Aorta (tissue), 5 donors: ENCODE results near the gene ZNF443. TPM values are rescaled to one million over a fixed set of nuclear protein-coding genes. Genes with fewer than 3 reads are reported as not detected.
A peak's percentile ranks its signal among the peaks of the same experiment; 100 is the strongest.
"Not testable (repeated sequence)": the region's sequence is repeated elsewhere in the genome, so short reads cannot be mapped to it uniquely, and the experiment has no call there.

ENCODE experiments used
- ATAC-seq: fragments of 200-7000 bp; cut with Tn5 transposase; one replicate; pipeline ENCODE4 v1.9.1; 2022; ENCODE audit warnings: moderate library complexity; ENCODE audit not compliant: low FRiP score
- DNase-seq, 2 donors: peaks; one replicate each; pipeline ENCODE4 v3.0.0-alpha.2; 2020
- H3K27ac ChIP-seq, 2 donors: one replicate each; pipeline ENCODE4 v1.5.1; 2013; ENCODE audit warnings: low read length in 2 of 2, mild to moderate bottlenecking in 2 of 2, moderate library complexity in 2 of 2, control low read depth in 1 of 2, inconsistent platforms in 1 of 2, low read depth in 1 of 2
- H3K27me3 ChIP-seq, 2 donors: one replicate each; pipeline ENCODE4 v1.6.1; 2013; ENCODE audit warnings: control low read depth in 1 of 2, low read length in 1 of 2, mild to moderate bottlenecking in 1 of 2, moderate library complexity in 1 of 2; ENCODE audit not compliant: insufficient read depth in 2 of 2, control insufficient read depth in 1 of 2
- H3K36me3 ChIP-seq, 2 donors: one replicate each; pipeline ENCODE4 v1.6.1; 2013; ENCODE audit warnings: control low read depth in 1 of 2, low read length in 1 of 2, mild to moderate bottlenecking in 1 of 2; ENCODE audit not compliant: insufficient read depth in 2 of 2, control insufficient read depth in 1 of 2
- H3K4me1 ChIP-seq, 2 donors: one replicate each; pipeline ENCODE4 v1.6.1; 2013; ENCODE audit warnings: low read length in 2 of 2, control low read depth in 1 of 2, mild to moderate bottlenecking in 1 of 2, moderate library complexity in 1 of 2; ENCODE audit not compliant: insufficient read depth in 2 of 2, control insufficient read depth in 1 of 2
- H3K4me3 ChIP-seq, 2 donors: one replicate each; pipeline ENCODE4 v1.5.1; 2013; ENCODE audit warnings: low read length in 2 of 2, control low read depth in 1 of 2, mild to moderate bottlenecking in 1 of 2
- H3K9me3 ChIP-seq: one replicate; pipeline ENCODE4 v1.6.1; 2013; ENCODE audit warnings: mild to moderate bottlenecking, low read length; ENCODE audit not compliant: control insufficient read depth
- WGBS, 2 donors: extraction: QIAGEN DNeasy Blood & Tissue Kit; methylation state at CpG; one replicate each; pipeline ENCODE4 v1.1.7; 2013; 5-methylcytosine and 5-hydroxymethylcytosine counted together
- intact Hi-C, 2 donors: fragments of 100-400 bp; cut with DNase I; formaldehyde crosslinking; loops; one replicate each; pipeline versions ENCODE4 v1.14.2 to v1.15.0; 2022
- polyA plus RNA-seq, 2 donors: library from polyadenylated mRNA; stranded (reverse); fragments of 200-250 nt; gene quantifications; one replicate each; pipeline ENCODE4 v1.2.3, GENCODE V29; 2013
- total RNA-seq, 2 donors: library from RNA; stranded (reverse); fragmentation: NEBNext Ultra II Directional; extraction: Animal tissue kit (Norgen Biotek cat#: 25700); gene quantifications; one replicate each; pipeline ENCODE4 v1.2.1, GENCODE V29; 2021
- donor health status: healthy with polysubstance abuse.
- donor health status: Bipolar disorder and iron deficiency.
- donor health status: DM: no; HTN: no; CAD: no.
- donor health status: DM: no; HTN: no; CAD: no.
- donor health status: DM: yes; HTN: yes; CAD: no.

The ZNF443 gene
- total and polyA plus RNA-seq, 4 donors, result 1.6 to 5.5 (median 3.0) TPM

DNA sequence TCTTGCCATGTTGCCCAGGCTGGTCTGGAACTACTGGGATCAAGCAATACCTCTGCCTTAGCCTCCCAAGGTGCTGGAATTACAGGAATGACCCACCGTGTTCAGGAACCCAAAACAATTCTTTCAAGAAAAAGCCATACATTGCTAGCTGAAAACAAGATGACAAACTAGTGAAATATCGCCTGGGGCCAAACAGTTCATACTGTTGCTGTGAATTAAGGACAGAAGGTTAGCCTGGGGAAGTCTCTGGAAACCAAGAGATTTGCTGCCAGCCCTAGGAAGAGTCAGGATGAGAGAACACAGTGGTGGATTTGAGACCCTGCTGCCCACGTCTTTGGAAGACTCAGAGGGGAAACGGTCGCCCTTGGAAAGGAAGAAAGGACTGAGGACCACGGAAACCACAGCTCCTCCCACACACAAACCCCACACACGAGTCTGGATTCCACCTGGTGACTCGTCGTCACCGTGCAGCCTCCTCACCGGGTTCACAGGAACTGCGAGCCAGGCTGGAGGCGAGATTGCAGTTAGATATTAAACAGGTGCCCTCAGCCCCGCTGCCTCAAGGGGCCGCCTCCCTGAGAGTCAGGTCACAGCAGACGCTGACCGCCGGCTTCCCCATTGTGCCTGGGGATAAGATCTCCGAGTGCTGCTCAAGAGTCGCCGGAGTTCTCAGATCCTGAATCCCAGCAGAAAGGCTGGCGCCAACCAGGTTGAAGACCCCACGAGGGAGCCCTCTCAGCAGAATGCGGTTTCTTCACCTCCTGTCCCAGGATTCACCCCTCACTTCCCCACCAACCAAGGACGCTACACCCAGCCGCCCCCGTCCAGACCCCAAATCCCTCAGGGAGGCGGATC lies 908 bp downstream of the ZNF443 start:
- intact Hi-C loops, H3K9me3 ChIP-seq, H3K27me3 ChIP-seq, H3K36me3 ChIP-seq, H3K4me1 ChIP-seq: not testable (repeated sequence)
- peak in 1 of 2 donors; percentile 48 for DNase-seq
- H3K27ac ChIP-seq, result peak overlapping the region in 1 of 2 donors; percentile 61
- WGBS, 2 donors, result 2 to 3% methylated on average over 19 to 24 of the region's 28 CpGs
- peak; percentile 13 for ATAC-seq
- peak overlapping the region; percentile 75 to 97 for H3K4me3 ChIP-seq

- intact Hi-C loops, H3K4me3 ChIP-seq, H3K4me1 ChIP-seq, H3K27ac ChIP-seq, H3K27me3 ChIP-seq, DNase-seq, H3K36me3 ChIP-seq, ATAC-seq, H3K9me3 ChIP-seq: not testable (repeated sequence)
- 95 to 96% methylated on average over 6 of the region's 6 CpGs for WGBS, 2 donors
These were observed 10.0 kb downstream of the ZNF443 start for GRCh38 chr19:12430726-12431299.

DNA sequence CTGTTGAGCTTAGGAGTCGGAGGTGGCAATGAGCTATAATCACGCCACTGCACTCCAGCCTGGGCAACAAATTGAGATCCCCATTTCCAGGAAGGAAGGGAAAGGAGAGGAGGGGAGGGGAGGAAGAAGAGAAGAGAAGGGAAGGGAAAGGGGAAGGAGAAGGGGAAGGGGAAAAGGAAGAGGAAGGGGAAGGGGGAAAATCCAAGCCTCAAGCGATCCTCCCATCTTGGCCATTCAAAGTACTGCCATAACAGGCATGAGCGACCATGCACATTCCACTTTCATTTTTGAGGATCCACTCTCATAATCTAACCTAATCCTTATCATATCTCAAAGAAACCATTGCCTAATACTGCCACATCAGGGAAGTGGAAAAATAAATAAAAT lies 14.9 kb downstream of the ZNF443 start:
- H3K9me3 ChIP-seq, result no peaks in the 10 kb centered on the region
- ATAC-seq (no peak), DNase-seq (no peak)
- intact Hi-C loops, result no loop called here
- H3K27ac ChIP-seq, result no peak overlapping the region
- H3K4me1 ChIP-seq, result no peaks in the 10 kb centered on the region
- no peak overlapping the region for H3K4me3 ChIP-seq
- 96 to 97% methylated on average over 4 of the region's 4 CpGs for WGBS, 2 donors
- H3K36me3 ChIP-seq, result peaks cover 0 to 1% of the 10 kb centered on the region in 2 donors
- no peaks in the 10 kb centered on the region for H3K27me3 ChIP-seq

DNA sequence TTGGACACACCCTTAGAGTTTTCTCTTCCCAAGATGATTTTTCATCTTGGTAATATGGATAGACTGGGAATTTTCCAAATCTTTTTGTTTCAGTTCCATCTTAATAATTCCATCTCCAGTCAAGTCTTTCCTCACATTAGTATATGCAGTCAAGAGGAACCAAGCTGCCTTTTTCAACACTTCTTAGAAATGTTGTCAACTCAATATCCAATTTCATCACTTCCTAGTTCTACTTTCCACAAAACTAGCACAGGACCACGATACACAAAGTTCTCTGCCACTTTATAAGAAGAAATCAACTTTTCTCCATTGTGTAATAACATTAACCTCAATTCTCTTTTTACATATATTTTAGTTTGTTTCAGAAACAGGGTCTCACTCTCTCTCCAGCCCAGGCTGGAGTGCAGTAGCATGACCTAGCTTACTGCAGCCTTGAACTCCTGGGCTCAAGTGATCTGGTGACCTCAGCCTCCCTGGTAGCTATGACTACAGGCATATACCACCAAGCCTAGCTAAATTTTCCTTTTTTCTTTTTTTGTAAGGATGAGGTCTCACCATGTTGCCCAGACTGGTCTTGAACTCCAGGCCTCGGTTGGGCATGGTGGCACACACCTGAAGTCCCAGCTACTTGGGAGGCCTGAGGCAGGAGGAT lies 15.5 kb downstream of the ZNF443 start:
- 98% methylated on average over 2 of the region's 2 CpGs for WGBS, 2 donors
- DNase-seq (no peak), ATAC-seq (no peak)
- Histone ChIP-seq H3K4me3 (no peak overlapping the region), H3K36me3 (peaks cover 0 to 1% of the 10 kb centered on the region in 2 donors), H3K9me3 (no peaks in the 10 kb centered on the region), H3K4me1 (no peaks in the 10 kb centered on the region), H3K27ac (no peak overlapping the region), H3K27me3 (no peaks in the 10 kb centered on the region)
- intact Hi-C loops, result no loop called here

DNA sequence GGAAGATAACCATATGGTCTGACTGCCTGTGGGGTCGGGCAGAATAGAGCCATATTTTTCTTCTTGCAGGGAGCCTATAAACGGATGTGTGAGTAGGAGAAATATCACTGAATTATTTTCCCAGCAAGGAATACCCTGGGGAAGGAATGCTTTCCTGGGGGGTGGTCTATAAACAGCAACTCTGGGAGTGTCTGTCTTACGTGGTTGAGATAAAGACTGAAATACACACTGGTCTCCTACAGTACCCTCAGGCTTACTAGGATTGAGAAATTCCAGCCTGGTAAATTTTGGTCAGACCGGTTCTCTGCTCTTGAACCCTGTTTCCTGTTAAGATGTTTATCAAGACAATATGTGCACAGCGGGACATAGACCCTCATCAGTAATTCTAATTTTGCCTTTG lies 23.5 kb downstream of the ZNF443 start:
- WGBS, 2 donors, result 73 to 77% methylated on average over 5 of the region's 5 CpGs
- H3K4me1 ChIP-seq, ATAC-seq, H3K4me3 ChIP-seq, H3K27ac ChIP-seq, H3K9me3 ChIP-seq, H3K27me3 ChIP-seq, DNase-seq, H3K36me3 ChIP-seq, intact Hi-C loops: not testable (repeated sequence)

DNA sequence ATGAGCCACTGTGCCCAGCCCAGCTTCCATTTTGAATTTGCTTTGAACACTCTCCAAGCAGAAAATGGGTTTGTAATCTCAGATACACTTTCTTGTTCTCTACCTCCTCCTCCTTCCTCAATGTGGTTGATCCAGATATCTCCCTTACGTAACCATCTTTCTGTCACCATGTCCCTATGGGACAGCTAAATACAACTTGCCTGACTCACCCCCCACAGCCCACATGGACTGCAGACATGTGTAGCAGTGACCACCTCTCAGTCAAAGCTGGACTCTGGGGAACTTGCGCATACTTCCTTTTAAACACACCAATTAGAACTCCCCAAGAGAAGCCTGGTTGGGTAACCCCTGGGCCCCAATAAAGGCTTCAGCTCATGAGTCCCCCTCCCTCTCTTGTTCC lies 28.9 kb downstream of the ZNF443 start:
- Histone ChIP-seq H3K9me3 (no peaks in the 10 kb centered on the region), H3K4me3 (no peak overlapping the region), H3K27ac (no peak overlapping the region), H3K4me1 (no peaks in the 10 kb centered on the region), H3K27me3 (no peaks in the 10 kb centered on the region), H3K36me3 (no peaks in the 10 kb centered on the region)
- intact Hi-C loops, result no loop called here
- 97 to 98% methylated on average over 2 of the region's 2 CpGs for WGBS, 2 donors
- ATAC-seq (no peak), DNase-seq (no peak)

DNA sequence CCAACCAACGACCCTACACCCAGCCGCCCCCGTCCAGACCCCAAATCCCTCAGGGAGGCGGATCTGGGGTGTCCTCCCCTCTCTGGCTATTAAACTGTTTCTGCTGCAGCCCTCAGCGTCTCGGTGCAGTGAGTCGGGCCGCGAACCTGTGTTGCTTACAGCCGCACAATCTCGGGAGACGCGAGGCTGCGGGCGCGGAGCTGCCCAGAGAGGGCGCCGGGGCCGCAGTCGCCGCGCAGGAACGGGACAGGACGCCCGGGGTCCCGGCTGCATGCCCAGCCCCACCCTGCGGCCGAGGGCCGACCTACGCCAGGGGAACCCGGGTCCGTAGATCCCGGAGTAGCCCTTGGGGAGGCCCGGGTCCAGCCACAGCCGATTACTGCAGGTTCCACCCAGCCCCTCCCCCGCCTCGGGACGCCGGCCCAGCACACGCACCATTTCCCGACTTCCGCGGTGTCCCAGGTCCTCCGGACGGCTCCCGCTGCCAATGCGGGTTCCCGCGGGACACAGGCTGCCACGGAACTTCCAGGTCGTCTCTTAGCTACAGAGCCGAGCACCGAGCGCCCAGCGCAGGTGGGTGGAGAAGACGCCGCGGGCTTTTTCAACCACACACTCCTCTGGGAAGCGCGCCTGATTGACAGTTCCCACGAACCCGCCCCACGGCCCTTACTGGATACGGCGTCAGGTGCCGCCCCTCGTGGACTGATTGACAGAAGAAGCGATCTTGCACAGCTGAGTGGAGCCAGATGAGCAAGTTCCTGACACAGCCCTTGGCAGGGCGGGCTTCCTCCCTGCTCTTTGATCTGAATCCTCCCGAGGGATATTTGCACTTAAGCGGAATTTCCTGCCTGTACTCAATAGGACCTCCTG lies 40.0 kb downstream of the ZNF443 start, which contains the start of gene ZNF799:
Gene ZNF799, minus strand, starts transcription at position 639 of the 870 bp plus-strand sequence. Its CDS starts 201 bp downstream, at position 438.
- intact Hi-C loops, result no loop called here
- WGBS, 2 donors, result 0 to 1% methylated on average over 55 to 71 of the region's 71 CpGs
- no peaks in the 10 kb centered on the region for H3K36me3 ChIP-seq
- ATAC-seq, result peak; percentile 99
- H3K4me1 ChIP-seq, result peaks cover 0 to 4% of the 10 kb centered on the region in 2 donors
- H3K9me3 ChIP-seq, result no peaks in the 10 kb centered on the region
- no peaks in the 10 kb centered on the region for H3K27me3 ChIP-seq
- H3K4me3 ChIP-seq, result peak within 1 kb of the TSS; percentile 72 to 84
- peak; percentile 98 for DNase-seq
- H3K27ac ChIP-seq, result peak within 1 kb of the TSS in 1 of 2 donors; percentile 79

DNA sequence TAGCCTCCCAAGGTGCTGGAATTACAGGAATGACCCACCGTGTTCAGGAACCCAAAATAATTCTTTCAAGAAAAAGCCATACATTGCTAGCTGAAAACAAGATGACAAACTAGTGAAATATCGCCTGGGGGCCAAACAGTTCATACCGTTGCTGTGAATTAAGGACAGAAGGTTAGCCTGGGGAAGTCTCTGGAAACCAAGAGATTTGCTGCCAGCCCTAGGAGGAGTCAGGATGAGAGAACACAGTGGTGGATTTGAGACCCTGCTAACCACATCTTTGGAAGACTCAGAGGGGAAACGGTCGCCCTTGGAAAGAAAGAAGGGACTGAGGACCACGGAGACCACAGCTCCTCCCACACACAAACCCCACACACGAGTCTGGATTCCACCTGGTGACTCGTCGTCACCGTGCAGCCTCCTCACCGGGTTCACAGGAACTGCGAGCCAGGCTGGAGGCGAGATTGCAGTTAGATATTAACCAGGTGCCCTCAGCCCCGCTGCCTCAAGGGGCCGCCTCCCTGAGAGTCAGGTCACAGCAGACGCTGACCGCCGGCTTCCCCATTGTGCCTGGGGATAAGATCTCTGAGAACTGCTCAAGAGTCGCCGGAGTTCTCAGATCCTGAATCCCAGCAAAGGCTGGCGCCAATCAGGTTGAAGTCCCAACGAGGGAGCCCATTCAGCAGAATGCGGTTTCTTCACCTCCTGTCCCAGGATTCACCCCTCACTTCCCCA lies 40.8 kb downstream of the ZNF443 start:
- peak overlapping the region in 1 of 2 donors; percentile 79 for H3K27ac ChIP-seq
- DNase-seq, result peak; percentile 50 to 74
- H3K4me3 ChIP-seq, result peak overlapping the region; percentile 72 to 84
- ATAC-seq, result peak; percentile 54
- H3K27me3 ChIP-seq, H3K4me1 ChIP-seq, H3K9me3 ChIP-seq, intact Hi-C loops, H3K36me3 ChIP-seq: not testable (repeated sequence)
- WGBS, 2 donors, result 2% methylated on average over 21 to 23 of the region's 23 CpGs
